Nephron (organoid): ENCODE data around the gene PTEN.
"Not testable (repeated sequence)": the region's sequence is repeated elsewhere in the genome, so short reads cannot be mapped to it uniquely, and the experiment has no call there.

Experiments used
- H3K27ac Mint-ChIP-seq, 3 experiments: 2 replicates each; pipeline ENCODE4 v1.8.0; 2020; ENCODE audit warnings: mixed read lengths in 3 of 3, mild to moderate bottlenecking in 2 of 3, moderate library complexity in 1 of 3
- H3K27me3 Mint-ChIP-seq: 2 replicates; pipeline ENCODE4 v1.8.0; 2021; ENCODE audit warnings: low read depth, mild to moderate bottlenecking, moderate library complexity, mixed read lengths
- H3K36me3 Mint-ChIP-seq: 2 replicates; pipeline ENCODE4 v1.8.0; 2020; ENCODE audit warnings: low read depth, mixed read lengths
- H3K4me1 Mint-ChIP-seq: 2 replicates; pipeline ENCODE4 v1.8.0; 2020; ENCODE audit warnings: mixed read lengths
- H3K4me3 Mint-ChIP-seq, 3 experiments: 2 replicates each; pipeline ENCODE4 v1.8.0; 2020; ENCODE audit warnings: mild to moderate bottlenecking in 3 of 3, mixed read lengths in 3 of 3, moderate library complexity in 2 of 3
- H3K9me3 Mint-ChIP-seq: 2 replicates; pipeline ENCODE4 v1.8.0; 2020; ENCODE audit warnings: mixed read lengths
- CTCF ChIP-seq, 3 experiments: fragments of 200-600 bp; sonication (generic); IDR thresholded peaks; one replicate each; pipeline ENCODE4 v1.5.0; 2021; ENCODE audit warnings: antibody characterized with exemption in 3 of 3; ENCODE audit not compliant: unreplicated experiment in 3 of 3

Gene PTEN

GRCh38 chr10:87886635-87887034 lies 23.2 kb downstream of the PTEN start:
- TF ChIP-seq CTCF (IDR thresholded peaks at IDR 0.05; ENCODE audit: unreplicated experiment in 3 of 3): no peak
- peaks cover 17% of the 10 kb centered on the region for H3K9me3 Mint-ChIP-seq
- H3K36me3 Mint-ChIP-seq: peaks cover 65% of the 10 kb centered on the region
- no peak overlapping the region for H3K27ac Mint-ChIP-seq
- no peaks in the 10 kb centered on the region for H3K4me1 Mint-ChIP-seq
- no peaks in the 10 kb centered on the region for H3K27me3 Mint-ChIP-seq
- no peak overlapping the region for H3K4me3 Mint-ChIP-seq

DNA sequence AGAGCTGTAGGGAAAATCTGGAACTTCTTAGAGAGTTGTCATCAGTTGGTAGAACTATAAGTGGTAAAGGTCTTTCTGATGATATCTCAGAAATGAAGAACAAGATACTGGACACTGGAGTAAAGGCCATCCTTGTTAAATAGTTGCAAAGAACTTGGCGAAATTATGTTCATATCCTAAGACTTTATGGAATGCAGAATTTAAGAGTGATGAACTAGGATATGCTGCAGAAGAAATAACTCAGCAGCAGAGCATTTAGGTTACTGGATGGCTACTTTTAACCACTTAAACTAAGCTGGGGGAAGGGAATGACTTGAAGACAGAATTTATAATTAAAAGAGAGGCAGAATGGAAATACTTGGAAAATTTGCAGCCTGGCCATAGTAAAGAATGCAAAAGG lies 23.7 kb downstream of the PTEN start:
- Mint-ChIP-seq H3K9me3 (peaks cover 12% of the 10 kb centered on the region), H3K27me3 (no peaks in the 10 kb centered on the region), H3K4me3 (no peak overlapping the region), H3K36me3 (peaks cover 61% of the 10 kb centered on the region), H3K27ac (no peak overlapping the region), H3K4me1 (no peaks in the 10 kb centered on the region)
- no peak for TF ChIP-seq CTCF (IDR thresholded peaks at IDR 0.05; ENCODE audit: unreplicated experiment in 3 of 3)

GRCh38 chr10:87887548-87888289 lies 24.3 kb downstream of the PTEN start:
- TF ChIP-seq CTCF (IDR thresholded peaks at IDR 0.05; ENCODE audit: unreplicated experiment in 3 of 3): no peak

DNA sequence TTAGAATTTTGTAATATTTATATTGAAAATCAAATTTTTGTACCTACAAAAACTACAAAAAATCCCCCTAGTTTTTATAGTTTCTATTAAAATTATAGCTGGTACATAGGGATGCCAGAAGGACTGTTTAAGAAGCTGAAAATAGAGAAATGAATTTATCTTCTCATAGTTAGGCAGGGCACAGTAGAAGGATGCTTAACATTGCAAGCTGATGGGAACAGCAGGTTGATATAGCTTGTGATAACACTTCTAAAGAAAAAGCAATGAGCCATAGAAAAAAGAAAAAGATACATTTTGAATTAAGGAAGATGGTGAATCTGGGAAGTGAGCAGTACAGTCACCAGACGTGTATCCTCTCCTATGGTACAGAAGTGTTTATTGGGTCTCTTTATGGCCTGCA lies 32.0 kb downstream of the PTEN start:
- Mint-ChIP-seq H3K4me3 (no peak overlapping the region), H3K27me3 (no peaks in the 10 kb centered on the region), H3K9me3 (peaks cover 25% of the 10 kb centered on the region), H3K27ac (no peak overlapping the region), H3K4me1 (no peaks in the 10 kb centered on the region), H3K36me3 (peaks cover 71% of the 10 kb centered on the region)
- TF ChIP-seq CTCF (IDR thresholded peaks at IDR 0.05; ENCODE audit: unreplicated experiment in 3 of 3): no peak

More at GRCh38 chr10:87887548-87888289, 24.3 kb downstream of the PTEN start:
- Mint-ChIP-seq H3K36me3 (peaks cover 63% of the 10 kb centered on the region), H3K4me3 (no peak overlapping the region), H3K27ac (no peak overlapping the region), H3K4me1 (no peaks in the 10 kb centered on the region), H3K27me3 (no peaks in the 10 kb centered on the region), H3K9me3 (peaks cover 11% of the 10 kb centered on the region)

DNA sequence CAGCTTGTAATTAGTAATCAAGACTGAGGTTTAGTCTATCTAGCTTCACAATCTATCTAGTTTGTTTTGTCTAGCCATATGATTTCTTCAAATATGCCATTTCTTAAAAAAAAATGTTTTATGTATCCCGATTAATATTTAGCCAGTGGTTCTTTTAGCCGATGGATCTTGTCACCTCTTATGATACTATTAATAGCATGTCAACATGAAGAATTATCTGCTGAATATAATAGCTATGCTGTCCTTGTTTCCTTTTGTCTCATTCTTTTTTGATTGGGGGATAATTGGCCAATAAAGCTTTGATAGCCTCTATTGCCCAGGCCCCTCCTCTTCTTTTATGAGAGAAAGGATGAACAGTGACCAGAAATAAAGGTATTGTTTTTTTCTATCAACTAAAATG lies 32.8 kb downstream of the PTEN start:
- Mint-ChIP-seq H3K4me3 (no peak overlapping the region), H3K4me1 (no peaks in the 10 kb centered on the region), H3K27me3 (no peaks in the 10 kb centered on the region), H3K36me3 (peaks cover 75% of the 10 kb centered on the region), H3K27ac (no peak overlapping the region), H3K9me3 (peaks cover 32% of the 10 kb centered on the region)
- no peak for TF ChIP-seq CTCF (IDR thresholded peaks at IDR 0.05; ENCODE audit: unreplicated experiment in 3 of 3)

GRCh38 chr10:87897957-87898356 lies 34.5 kb downstream of the PTEN start:
- not testable (repeated sequence) for H3K4me3 Mint-ChIP-seq, H3K27ac Mint-ChIP-seq, H3K27me3 Mint-ChIP-seq, H3K4me1 Mint-ChIP-seq
- H3K9me3 Mint-ChIP-seq: peaks cover 49% of the 10 kb centered on the region
- H3K36me3 Mint-ChIP-seq: peaks cover 85% of the 10 kb centered on the region

DNA sequence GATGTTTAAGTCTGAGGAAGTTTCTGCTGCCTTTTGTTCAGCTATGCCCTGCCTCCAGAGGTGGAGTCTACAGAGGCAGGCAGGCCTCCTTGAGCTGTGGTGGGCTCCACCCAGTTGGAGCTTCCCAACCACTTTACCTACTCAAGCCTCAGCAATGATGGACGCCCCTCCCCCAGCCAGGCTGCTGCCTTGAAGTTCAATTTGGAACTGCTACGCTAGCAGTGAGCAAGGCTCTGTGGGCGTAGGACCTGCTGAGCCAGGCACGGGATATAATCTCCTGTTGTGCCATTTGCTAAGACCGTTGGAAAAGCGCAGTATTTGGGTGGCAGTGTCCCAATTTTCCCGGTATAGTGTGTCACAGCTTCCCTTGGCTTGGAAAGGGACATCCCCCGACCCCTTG lies 40.0 kb downstream of the PTEN start:
- not testable (repeated sequence) for H3K27ac Mint-ChIP-seq, H3K4me3 Mint-ChIP-seq, H3K4me1 Mint-ChIP-seq, H3K27me3 Mint-ChIP-seq
- peaks cover 66% of the 10 kb centered on the region for H3K9me3 Mint-ChIP-seq
- H3K36me3 Mint-ChIP-seq: peaks cover 99% of the 10 kb centered on the region
